Measurements from ENCODE around the gene TRIM46. TPM values are rescaled to one million over a fixed set of nuclear protein-coding genes. Genes with fewer than 3 reads are reported as not detected.
"Not testable (repeated sequence)": the region's sequence is repeated elsewhere in the genome, so short reads cannot be mapped to it uniquely, and the experiment has no call there.

TRIM46 gene
- total RNA-seq, 1 donor from 2014 or later: under 0.01 TPM

DNA sequence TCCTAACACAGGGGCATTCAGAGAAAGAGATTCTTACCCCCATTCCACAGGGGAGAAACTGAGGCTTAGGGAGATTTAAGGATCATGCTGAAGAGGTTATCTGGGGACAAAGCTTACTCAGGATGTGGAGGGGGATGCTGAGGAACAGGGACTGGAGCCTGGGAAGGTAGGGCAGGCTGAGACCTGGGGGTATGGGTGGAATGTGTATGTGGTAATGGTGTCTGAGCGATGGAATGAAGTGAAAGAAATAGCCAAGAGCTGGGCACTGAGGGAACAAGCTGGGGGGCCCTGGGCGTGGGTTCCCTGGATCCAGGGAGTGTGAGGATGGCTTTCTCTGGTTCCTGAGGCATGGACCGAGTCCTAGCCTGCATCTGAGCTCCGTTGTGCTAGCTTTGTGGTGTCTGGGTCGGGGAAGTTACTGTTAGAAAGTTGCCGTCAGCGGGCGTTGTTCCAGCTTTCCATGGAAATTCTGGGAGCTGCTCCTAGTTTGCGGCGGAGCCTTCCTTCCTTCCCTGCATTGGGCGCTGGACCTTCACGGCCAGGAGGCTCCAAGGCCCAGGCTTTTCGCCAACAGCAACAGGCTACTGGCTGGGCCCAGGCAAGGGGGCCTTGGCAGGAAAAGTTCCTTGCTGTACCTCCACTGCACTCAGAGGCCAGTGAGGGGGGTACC is 37.9 kb downstream of the TRIM46 start:
- not testable (repeated sequence) for H3K4me3 ChIP-seq (ENCODE audit: low read length in 3 of 3); H3K9me3 ChIP-seq (ENCODE audit: control insufficient read depth in 3 of 3, low read length in 3 of 3); H3K9ac ChIP-seq (ENCODE audit: low read depth in 1 of 3, low read length in 3 of 3); H3K27me3 ChIP-seq (ENCODE audit: control insufficient read depth in 3 of 3, insufficient read depth in 3 of 3, low read length in 3 of 3)
- H3K36me3 ChIP-seq (ENCODE audit: control insufficient read depth in 3 of 3, insufficient read depth in 3 of 3, low read length in 3 of 3): peaks cover 0 to 13% (median 11%) of the 10 kb centered on the region in 3 donors
- H3K4me1 ChIP-seq (ENCODE audit: control insufficient read depth in 3 of 3, insufficient read depth in 3 of 3, low read length in 3 of 3): peaks cover 21 to 31% (median 29%) of the 10 kb centered on the region in 3 donors
- peak overlapping the region; percentile 12 for H3K27ac ChIP-seq (ENCODE audit: low read depth, low read length)

- not testable (repeated sequence) for H3K27ac ChIP-seq (ENCODE audit: low read depth, low read length); H3K9ac ChIP-seq (ENCODE audit: low read depth in 1 of 3, low read length in 3 of 3); H3K4me3 ChIP-seq (ENCODE audit: low read length in 3 of 3); H3K27me3 ChIP-seq (ENCODE audit: control insufficient read depth in 3 of 3, insufficient read depth in 3 of 3, low read length in 3 of 3); H3K9me3 ChIP-seq (ENCODE audit: control insufficient read depth in 3 of 3, low read length in 3 of 3)
- Histone ChIP-seq H3K4me1 (ENCODE audit: control insufficient read depth in 3 of 3, insufficient read depth in 3 of 3, low read length in 3 of 3) (peaks cover 18 to 26% (median 25%) of the 10 kb centered on the region in 3 donors), H3K36me3 (ENCODE audit: control insufficient read depth in 3 of 3, insufficient read depth in 3 of 3, low read length in 3 of 3) (peaks cover 0 to 13% (median 11%) of the 10 kb centered on the region in 3 donors)
Observed at GRCh38 chr1:155212051-155212440, 38.4 kb downstream of the TRIM46 start.

DNA sequence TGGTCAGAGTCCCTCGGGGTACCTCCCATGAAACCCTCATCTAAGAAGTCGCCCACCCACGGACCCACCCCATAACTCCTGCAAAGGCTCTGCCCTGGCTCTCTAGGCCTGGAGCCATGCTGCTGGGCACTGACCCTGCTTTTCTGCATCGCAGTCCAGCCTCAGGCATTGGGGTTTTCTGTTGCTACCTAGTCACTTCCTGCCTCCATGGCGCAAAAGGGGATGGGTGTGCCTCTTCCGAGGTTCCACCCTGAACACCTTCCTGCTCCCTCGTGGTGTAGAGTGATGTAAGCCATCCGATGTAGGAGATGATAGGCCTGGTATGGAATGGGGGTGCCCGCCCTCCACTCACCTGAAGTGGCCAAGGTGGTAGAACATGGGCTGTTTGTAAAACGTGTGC is 41.1 kb downstream of the TRIM46 start:
- not testable (repeated sequence) for H3K9me3 ChIP-seq (ENCODE audit: control insufficient read depth in 3 of 3, low read length in 3 of 3); H3K27ac ChIP-seq (ENCODE audit: low read depth, low read length)
- H3K36me3 ChIP-seq (ENCODE audit: control insufficient read depth in 3 of 3, insufficient read depth in 3 of 3, low read length in 3 of 3): peaks cover 0 to 13% (median 11%) of the 10 kb centered on the region in 3 donors

GRCh38 chr1:155218854-155219591 is 45.4 kb downstream of the TRIM46 start:
- peaks cover 0 to 2% (median 0%) of the 10 kb centered on the region in 3 donors for H3K36me3 ChIP-seq (ENCODE audit: control insufficient read depth in 3 of 3, insufficient read depth in 3 of 3, low read length in 3 of 3)
- peak overlapping the region; percentile 29 to 59 (median 45) for H3K4me3 ChIP-seq (ENCODE audit: low read length in 3 of 3)
- no peak overlapping the region for H3K27ac ChIP-seq (ENCODE audit: low read depth, low read length)
- no peaks in the 10 kb centered on the region for H3K9me3 ChIP-seq (ENCODE audit: control insufficient read depth in 3 of 3, low read length in 3 of 3)
- H3K4me1 ChIP-seq (ENCODE audit: control insufficient read depth in 3 of 3, insufficient read depth in 3 of 3, low read length in 3 of 3): peaks cover 0 to 3% (median 0%) of the 10 kb centered on the region in 3 donors
- H3K9ac ChIP-seq (ENCODE audit: low read depth in 1 of 3, low read length in 3 of 3): no peak overlapping the region
- H3K27me3 ChIP-seq (ENCODE audit: control insufficient read depth in 3 of 3, insufficient read depth in 3 of 3, low read length in 3 of 3): no peaks in the 10 kb centered on the region

More for the DNA sequence above, 41.1 kb downstream of the TRIM46 start:
- H3K4me3 ChIP-seq (ENCODE audit: low read length in 3 of 3); H3K9ac ChIP-seq (ENCODE audit: low read depth in 1 of 3, low read length in 3 of 3); H3K4me1 ChIP-seq (ENCODE audit: control insufficient read depth in 3 of 3, insufficient read depth in 3 of 3, low read length in 3 of 3); H3K27me3 ChIP-seq (ENCODE audit: control insufficient read depth in 3 of 3, insufficient read depth in 3 of 3, low read length in 3 of 3): not testable (repeated sequence)

- Histone ChIP-seq H3K9me3 (ENCODE audit: control insufficient read depth in 3 of 3, low read length in 3 of 3) (no peaks in the 10 kb centered on the region), H3K27ac (ENCODE audit: low read depth, low read length) (no peak overlapping the region)
Observed at GRCh38 chr1:155219592-155220031, 46.0 kb downstream of the TRIM46 start.

DNA sequence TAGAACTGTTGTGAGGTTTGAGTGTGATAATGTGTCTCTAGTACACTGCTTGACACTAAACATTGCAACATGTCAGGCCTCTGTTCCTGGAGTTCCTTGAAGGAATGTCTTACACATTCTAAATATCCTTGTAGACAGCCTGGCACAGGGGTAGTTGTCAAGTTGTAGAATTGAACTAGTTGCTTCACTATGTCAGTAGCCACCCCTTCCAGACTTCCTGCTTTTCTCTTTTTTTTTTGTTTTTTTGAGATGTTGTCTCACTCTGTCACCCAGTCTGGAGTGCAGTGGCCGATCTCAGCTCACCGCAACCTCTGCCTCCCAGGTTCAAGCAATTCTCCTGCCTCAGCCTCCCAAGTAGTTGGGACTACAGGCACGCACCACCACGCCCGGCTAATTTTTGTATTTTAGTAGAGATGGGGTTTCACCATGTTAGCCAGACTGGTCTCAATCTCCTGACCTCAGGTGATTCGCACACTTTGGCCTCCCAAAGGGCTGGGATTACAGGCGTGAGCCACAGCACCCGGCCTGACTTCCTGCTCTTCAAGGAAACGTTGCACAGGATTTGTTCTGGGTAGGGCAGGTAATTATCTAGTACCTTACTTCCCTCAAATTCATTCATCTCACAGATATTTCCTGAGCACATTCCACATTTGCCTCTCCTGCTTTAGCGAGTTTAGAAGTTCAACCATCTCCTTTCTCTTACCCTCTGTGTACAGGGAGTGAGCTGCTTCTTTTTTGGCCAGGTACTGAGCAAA is 46.7 kb downstream of the TRIM46 start:
- not testable (repeated sequence) for H3K9ac ChIP-seq (ENCODE audit: low read depth in 1 of 3, low read length in 3 of 3); H3K27ac ChIP-seq (ENCODE audit: low read depth, low read length); H3K9me3 ChIP-seq (ENCODE audit: control insufficient read depth in 3 of 3, low read length in 3 of 3); H3K4me1 ChIP-seq (ENCODE audit: control insufficient read depth in 3 of 3, insufficient read depth in 3 of 3, low read length in 3 of 3); H3K27me3 ChIP-seq (ENCODE audit: control insufficient read depth in 3 of 3, insufficient read depth in 3 of 3, low read length in 3 of 3); H3K4me3 ChIP-seq (ENCODE audit: low read length in 3 of 3); H3K36me3 ChIP-seq (ENCODE audit: control insufficient read depth in 3 of 3, insufficient read depth in 3 of 3, low read length in 3 of 3)

More at GRCh38 chr1:155219592-155220031, 46.0 kb downstream of the TRIM46 start:
- Histone ChIP-seq H3K9ac (ENCODE audit: low read depth in 1 of 3, low read length in 3 of 3) (no peak overlapping the region), H3K27me3 (ENCODE audit: control insufficient read depth in 3 of 3, insufficient read depth in 3 of 3, low read length in 3 of 3) (no peaks in the 10 kb centered on the region), H3K4me1 (ENCODE audit: control insufficient read depth in 3 of 3, insufficient read depth in 3 of 3, low read length in 3 of 3) (peaks cover 0 to 3% (median 0%) of the 10 kb centered on the region in 3 donors), H3K36me3 (ENCODE audit: control insufficient read depth in 3 of 3, insufficient read depth in 3 of 3, low read length in 3 of 3) (peaks cover 0 to 2% (median 0%) of the 10 kb centered on the region in 3 donors), H3K4me3 (ENCODE audit: low read length in 3 of 3) (peak overlapping the region in 2 of 3 donors; percentile 29 to 45)

DNA sequence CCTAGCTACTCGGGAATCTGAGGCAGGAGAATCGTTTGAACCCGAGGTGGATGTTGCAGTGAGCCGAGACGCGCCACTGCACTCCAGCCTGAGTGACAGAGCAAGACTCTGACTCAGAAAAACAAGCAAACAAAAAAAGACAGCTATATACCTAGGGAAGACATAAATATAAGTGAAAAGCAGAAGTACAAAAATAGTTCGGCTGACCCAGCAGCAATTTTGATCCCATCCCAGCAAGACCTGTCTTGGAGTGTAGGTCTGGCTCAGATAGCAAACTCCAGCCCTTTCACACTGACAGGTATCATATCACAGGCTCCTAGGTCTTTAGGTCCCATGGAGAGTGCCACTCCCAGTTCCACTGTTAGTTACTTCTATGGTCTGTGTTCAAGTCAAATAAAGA is 49.4 kb downstream of the TRIM46 start:
- H3K36me3 ChIP-seq (ENCODE audit: control insufficient read depth in 3 of 3, insufficient read depth in 3 of 3, low read length in 3 of 3): no peaks in the 10 kb centered on the region
- peaks cover 12 to 18% (median 16%) of the 10 kb centered on the region in 3 donors for H3K4me1 ChIP-seq (ENCODE audit: control insufficient read depth in 3 of 3, insufficient read depth in 3 of 3, low read length in 3 of 3)
- no peaks in the 10 kb centered on the region for H3K9me3 ChIP-seq (ENCODE audit: control insufficient read depth in 3 of 3, low read length in 3 of 3)
- H3K27ac ChIP-seq (ENCODE audit: low read depth, low read length): no peak overlapping the region
- H3K27me3 ChIP-seq (ENCODE audit: control insufficient read depth in 3 of 3, insufficient read depth in 3 of 3, low read length in 3 of 3): no peaks in the 10 kb centered on the region
- H3K9ac ChIP-seq (ENCODE audit: low read depth in 1 of 3, low read length in 3 of 3): no peak overlapping the region
- H3K4me3 ChIP-seq (ENCODE audit: low read length in 3 of 3): no peak overlapping the region

DNA sequence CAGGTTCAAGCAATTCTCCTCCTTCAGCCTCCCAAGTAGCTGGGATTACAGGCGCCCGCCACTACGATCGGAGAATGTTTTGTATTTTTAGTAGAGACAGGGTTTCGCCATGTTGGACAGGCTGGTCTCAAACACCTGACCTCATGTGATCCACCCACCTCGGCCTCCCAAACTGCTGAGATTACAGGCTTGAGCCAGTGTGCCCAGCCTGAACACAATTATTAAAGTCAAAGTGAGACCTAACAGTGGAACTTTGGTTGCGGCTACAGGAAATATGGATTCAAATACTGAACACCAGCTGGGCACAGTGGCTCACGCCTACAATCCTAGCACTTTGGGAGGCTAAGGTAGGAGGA is 51.7 kb downstream of the TRIM46 start:
- H3K4me3 ChIP-seq (ENCODE audit: low read length in 3 of 3); H3K36me3 ChIP-seq (ENCODE audit: control insufficient read depth in 3 of 3, insufficient read depth in 3 of 3, low read length in 3 of 3); H3K9me3 ChIP-seq (ENCODE audit: control insufficient read depth in 3 of 3, low read length in 3 of 3); H3K27ac ChIP-seq (ENCODE audit: low read depth, low read length); H3K9ac ChIP-seq (ENCODE audit: low read depth in 1 of 3, low read length in 3 of 3); H3K27me3 ChIP-seq (ENCODE audit: control insufficient read depth in 3 of 3, insufficient read depth in 3 of 3, low read length in 3 of 3): not testable (repeated sequence)
- peaks cover 13 to 20% (median 14%) of the 10 kb centered on the region in 3 donors for H3K4me1 ChIP-seq (ENCODE audit: control insufficient read depth in 3 of 3, insufficient read depth in 3 of 3, low read length in 3 of 3)

DNA sequence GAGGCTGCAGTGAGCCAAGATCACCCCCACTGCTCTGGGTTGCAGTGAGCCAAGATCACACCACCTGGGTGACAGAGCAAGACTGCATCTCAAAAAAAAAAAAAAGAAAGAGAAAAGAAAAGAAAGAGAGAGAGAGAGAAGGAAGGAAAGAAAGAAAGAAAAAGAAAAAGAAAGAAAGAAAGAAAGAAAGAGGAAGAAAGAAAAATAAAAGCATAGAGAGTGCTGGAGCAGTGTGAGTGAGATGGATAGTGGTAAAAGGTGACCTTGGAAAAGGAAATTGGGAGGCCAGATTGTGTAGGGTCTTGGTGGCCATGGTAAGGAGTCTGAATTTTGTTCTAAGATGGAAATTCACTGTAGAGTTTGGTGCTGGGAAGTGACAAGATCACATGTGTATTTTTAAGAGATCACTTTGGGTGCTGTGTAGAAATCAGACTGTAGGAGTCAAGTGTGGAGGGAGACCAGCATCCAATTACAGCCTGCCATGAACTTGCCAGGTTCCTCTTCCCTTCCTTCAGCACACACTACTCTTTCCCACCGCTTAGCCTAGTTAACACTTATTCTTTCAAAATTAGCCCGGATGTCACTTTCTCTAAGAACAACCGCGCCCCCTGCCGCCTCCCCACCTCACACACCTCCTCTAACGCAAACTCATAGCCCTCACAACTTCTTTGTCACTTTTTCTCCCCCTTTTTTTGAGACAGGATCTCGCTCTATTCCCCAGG is 52.7 kb downstream of the TRIM46 start:
- Histone ChIP-seq H3K9me3 (ENCODE audit: control insufficient read depth in 3 of 3, low read length in 3 of 3) (no peaks in the 10 kb centered on the region), H3K4me3 (ENCODE audit: low read length in 3 of 3) (peak overlapping the region; percentile 67 to 76 (median 76)), H3K9ac (ENCODE audit: low read depth in 1 of 3, low read length in 3 of 3) (peak overlapping the region; percentile 73 to 84 (median 81)), H3K4me1 (ENCODE audit: control insufficient read depth in 3 of 3, insufficient read depth in 3 of 3, low read length in 3 of 3) (peaks cover 13 to 20% (median 14%) of the 10 kb centered on the region in 3 donors), H3K27ac (ENCODE audit: low read depth, low read length) (peak overlapping the region; percentile 78), H3K36me3 (ENCODE audit: control insufficient read depth in 3 of 3, insufficient read depth in 3 of 3, low read length in 3 of 3) (no peaks in the 10 kb centered on the region), H3K27me3 (ENCODE audit: control insufficient read depth in 3 of 3, insufficient read depth in 3 of 3, low read length in 3 of 3) (no peaks in the 10 kb centered on the region)

All from skeletal muscle tissue (tissue), 4 donors.